Smooth muscle cell of the umbilical artery (primary cell): ENCODE results near the gene ZNF722. TPM values are rescaled to one million over a fixed set of nuclear protein-coding genes. Genes with fewer than 3 reads are reported as not detected.

Source experiments
- total RNA-seq: library from RNA; depleted of rRNA; stranded (reverse); fragments of >200 nt; gene quantifications from 2 replicates; pipeline ENCODE4 v1.2.3, GENCODE V29; 2014

Gene ZNF722
- total RNA-seq: not detected in 2 replicates

GRCh38 chr7:63998549-63998948 is at the start of gene ZNF722:
TSS of gene ZNF722 (plus strand) at chr7:63998849. CDS start at chr7:63998962, 113 bp downstream.

GRCh38 chr7:64045301-64046040 is 46.8 kb downstream of the ZNF722 start, which contains the start of gene ZNF727:
TSS of gene ZNF727 (plus strand) at chr7:64045434. CDS start at chr7:64045622, 188 bp downstream.

Other genes with a start within 250 kb of the ZNF722 start
- not detected in 2 replicates for gene ZNF727, start 46.6 kb downstream of the ZNF722 start, total RNA-seq
- gene ZNF735, start 208.4 kb downstream of the ZNF722 start, total RNA-seq: not detected in 2 replicates
- not detected in 2 replicates for gene ZNF679, start 229.6 kb downstream of the ZNF722 start, total RNA-seq